ENCODE results near the gene MRPL23. TPM values are rescaled to one million over a fixed set of nuclear protein-coding genes. Genes with fewer than 3 reads are reported as not detected.

MRPL23 gene
- total and polyA plus RNA-seq, 4 donors: 33.0 to 83.9 (median 67.6) TPM

- Histone ChIP-seq H3K4me3 (ENCODE audit: low read depth in 1 of 3, low read length in 3 of 3) (no peak overlapping the region), H3K27me3 (ENCODE audit: control insufficient read depth in 4 of 4, insufficient read depth in 4 of 4, low read length in 3 of 4) (no peaks in the 10 kb centered on the region), H3K36me3 (ENCODE audit: control insufficient read depth in 4 of 4, insufficient read depth in 3 of 4, low read depth in 1 of 4, low read length in 3 of 4) (no peaks in the 10 kb centered on the region), H3K4me1 (ENCODE audit: control insufficient read depth in 4 of 4, insufficient read depth in 4 of 4, low read length in 3 of 4) (no peaks in the 10 kb centered on the region), H3K9me3 (ENCODE audit: control insufficient read depth in 4 of 4, low read length in 3 of 4) (no peaks in the 10 kb centered on the region), H3K27ac (ENCODE audit: low read depth in 1 of 2, low read length in 2 of 2) (no peak overlapping the region), H3K9ac (ENCODE audit: low read depth in 1 of 2, low read length in 2 of 2) (no peak overlapping the region)
- DNase-seq (ENCODE audit: low spot score): no peak
- WGBS: no CpG with 5 or more reads among the region's 17 CpGs
- TF ChIP-seq YY1 (IDR thresholded peaks at IDR 0.05) (no peak), RAD21 (IDR thresholded peaks at IDR 0.05) (no peak)
Observed at GRCh38 chr11:1964348-1964747, 17.2 kb downstream of the MRPL23 start.

GRCh38 chr11:1964955-1965354 lies 17.8 kb downstream of the MRPL23 start:
- no peak overlapping the region for H3K27ac ChIP-seq (ENCODE audit: low read depth in 1 of 2, low read length in 2 of 2)
- 100% methylated on average over 5 of the region's 20 CpGs for WGBS
- H3K9ac ChIP-seq (ENCODE audit: low read depth in 1 of 2, low read length in 2 of 2): no peak overlapping the region
- no peaks in the 10 kb centered on the region for H3K4me1 ChIP-seq (ENCODE audit: control insufficient read depth in 4 of 4, insufficient read depth in 4 of 4, low read length in 3 of 4)
- DNase-seq (ENCODE audit: low spot score): no peak
- no peaks in the 10 kb centered on the region for H3K36me3 ChIP-seq (ENCODE audit: control insufficient read depth in 4 of 4, insufficient read depth in 3 of 4, low read depth in 1 of 4, low read length in 3 of 4)
- H3K9me3 ChIP-seq (ENCODE audit: control insufficient read depth in 4 of 4, low read length in 3 of 4): no peaks in the 10 kb centered on the region
- no peaks in the 10 kb centered on the region for H3K27me3 ChIP-seq (ENCODE audit: control insufficient read depth in 4 of 4, insufficient read depth in 4 of 4, low read length in 3 of 4)
- no peak overlapping the region for H3K4me3 ChIP-seq (ENCODE audit: low read depth in 1 of 3, low read length in 3 of 3)
- TF ChIP-seq SP1 (IDR thresholded peaks at IDR 0.05) (no peak), HNF4A (conservative IDR thresholded peaks at IDR 0.05) (no peak), ATF3 (IDR thresholded peaks at IDR 0.05) (no peak), TAF1 (conservative IDR thresholded peaks at IDR 0.05) (no peak), NR2F2 (IDR thresholded peaks at IDR 0.05) (no peak)
- TF ChIP-seq, protein P1, sequence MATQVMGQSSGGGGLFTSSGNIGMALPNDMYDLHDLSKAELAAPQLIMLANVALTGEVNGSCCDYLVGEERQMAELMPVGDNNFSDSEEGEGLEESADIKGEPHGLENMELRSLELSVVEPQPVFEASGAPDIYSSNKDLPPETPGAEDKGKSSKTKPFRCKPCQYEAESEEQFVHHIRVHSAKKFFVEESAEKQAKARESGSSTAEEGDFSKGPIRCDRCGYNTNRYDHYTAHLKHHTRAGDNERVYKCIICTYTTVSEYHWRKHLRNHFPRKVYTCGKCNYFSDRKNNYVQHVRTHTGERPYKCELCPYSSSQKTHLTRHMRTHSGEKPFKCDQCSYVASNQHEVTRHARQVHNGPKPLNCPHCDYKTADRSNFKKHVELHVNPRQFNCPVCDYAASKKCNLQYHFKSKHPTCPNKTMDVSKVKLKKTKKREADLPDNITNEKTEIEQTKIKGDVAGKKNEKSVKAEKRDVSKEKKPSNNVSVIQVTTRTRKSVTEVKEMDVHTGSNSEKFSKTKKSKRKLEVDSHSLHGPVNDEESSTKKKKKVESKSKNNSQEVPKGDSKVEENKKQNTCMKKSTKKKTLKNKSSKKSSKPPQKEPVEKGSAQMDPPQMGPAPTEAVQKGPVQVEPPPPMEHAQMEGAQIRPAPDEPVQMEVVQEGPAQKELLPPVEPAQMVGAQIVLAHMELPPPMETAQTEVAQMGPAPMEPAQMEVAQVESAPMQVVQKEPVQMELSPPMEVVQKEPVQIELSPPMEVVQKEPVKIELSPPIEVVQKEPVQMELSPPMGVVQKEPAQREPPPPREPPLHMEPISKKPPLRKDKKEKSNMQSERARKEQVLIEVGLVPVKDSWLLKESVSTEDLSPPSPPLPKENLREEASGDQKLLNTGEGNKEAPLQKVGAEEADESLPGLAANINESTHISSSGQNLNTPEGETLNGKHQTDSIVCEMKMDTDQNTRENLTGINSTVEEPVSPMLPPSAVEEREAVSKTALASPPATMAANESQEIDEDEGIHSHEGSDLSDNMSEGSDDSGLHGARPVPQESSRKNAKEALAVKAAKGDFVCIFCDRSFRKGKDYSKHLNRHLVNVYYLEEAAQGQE (IDR thresholded peaks at IDR 0.05): no peak

DNA sequence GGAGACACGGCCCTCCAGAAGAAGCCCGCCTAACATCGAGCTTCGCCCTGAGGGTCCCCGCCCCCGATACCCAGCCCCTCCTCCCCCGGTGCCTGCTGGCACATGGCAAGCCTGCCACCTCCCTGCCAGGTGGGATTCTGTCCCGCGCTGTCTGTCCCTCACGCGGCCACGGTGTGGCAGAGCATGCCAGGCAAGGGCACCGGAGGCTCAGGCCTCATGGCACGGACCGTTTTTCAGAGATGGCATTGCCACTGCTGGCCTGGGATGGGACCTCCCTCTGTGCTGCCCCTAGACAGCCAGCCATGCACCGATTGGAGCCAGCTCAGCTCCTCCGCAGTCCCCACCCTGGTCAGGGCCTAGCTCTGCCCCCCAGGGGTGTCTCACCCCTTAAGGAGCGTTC lies 19.4 kb downstream of the MRPL23 start:
- Histone ChIP-seq H3K9me3 (ENCODE audit: control insufficient read depth in 4 of 4, low read length in 3 of 4) (no peaks in the 10 kb centered on the region), H3K4me3 (ENCODE audit: low read depth in 1 of 3, low read length in 3 of 3) (no peak overlapping the region), H3K9ac (ENCODE audit: low read depth in 1 of 2, low read length in 2 of 2) (no peak overlapping the region), H3K27me3 (ENCODE audit: control insufficient read depth in 4 of 4, insufficient read depth in 4 of 4, low read length in 3 of 4) (no peaks in the 10 kb centered on the region), H3K27ac (ENCODE audit: low read depth in 1 of 2, low read length in 2 of 2) (no peak overlapping the region), H3K4me1 (ENCODE audit: control insufficient read depth in 4 of 4, insufficient read depth in 4 of 4, low read length in 3 of 4) (no peaks in the 10 kb centered on the region), H3K36me3 (ENCODE audit: control insufficient read depth in 4 of 4, insufficient read depth in 3 of 4, low read depth in 1 of 4, low read length in 3 of 4) (no peaks in the 10 kb centered on the region)
- TF ChIP-seq FOXA1 (IDR thresholded peaks at IDR 0.05): no peak
- TF ChIP-seq JUND (IDR thresholded peaks at IDR 0.05): no peak
- TF ChIP-seq, protein P2, sequence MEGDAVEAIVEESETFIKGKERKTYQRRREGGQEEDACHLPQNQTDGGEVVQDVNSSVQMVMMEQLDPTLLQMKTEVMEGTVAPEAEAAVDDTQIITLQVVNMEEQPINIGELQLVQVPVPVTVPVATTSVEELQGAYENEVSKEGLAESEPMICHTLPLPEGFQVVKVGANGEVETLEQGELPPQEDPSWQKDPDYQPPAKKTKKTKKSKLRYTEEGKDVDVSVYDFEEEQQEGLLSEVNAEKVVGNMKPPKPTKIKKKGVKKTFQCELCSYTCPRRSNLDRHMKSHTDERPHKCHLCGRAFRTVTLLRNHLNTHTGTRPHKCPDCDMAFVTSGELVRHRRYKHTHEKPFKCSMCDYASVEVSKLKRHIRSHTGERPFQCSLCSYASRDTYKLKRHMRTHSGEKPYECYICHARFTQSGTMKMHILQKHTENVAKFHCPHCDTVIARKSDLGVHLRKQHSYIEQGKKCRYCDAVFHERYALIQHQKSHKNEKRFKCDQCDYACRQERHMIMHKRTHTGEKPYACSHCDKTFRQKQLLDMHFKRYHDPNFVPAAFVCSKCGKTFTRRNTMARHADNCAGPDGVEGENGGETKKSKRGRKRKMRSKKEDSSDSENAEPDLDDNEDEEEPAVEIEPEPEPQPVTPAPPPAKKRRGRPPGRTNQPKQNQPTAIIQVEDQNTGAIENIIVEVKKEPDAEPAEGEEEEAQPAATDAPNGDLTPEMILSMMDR (IDR thresholded peaks at IDR 0.05; ENCODE audit: low read depth, low read length, missing input control): no peak
- TF ChIP-seq TAF1 (conservative IDR thresholded peaks at IDR 0.05): no peak
- no peak for TF ChIP-seq RAD21 (IDR thresholded peaks at IDR 0.05)
- TF ChIP-seq HNF4A (conservative IDR thresholded peaks at IDR 0.05): no peak
- no peak for TF ChIP-seq YY1 (IDR thresholded peaks at IDR 0.05)
- no peak for TF ChIP-seq NR2F2 (IDR thresholded peaks at IDR 0.05)
- no peak for TF ChIP-seq SP1 (IDR thresholded peaks at IDR 0.05)
- TF ChIP-seq, protein P3, sequence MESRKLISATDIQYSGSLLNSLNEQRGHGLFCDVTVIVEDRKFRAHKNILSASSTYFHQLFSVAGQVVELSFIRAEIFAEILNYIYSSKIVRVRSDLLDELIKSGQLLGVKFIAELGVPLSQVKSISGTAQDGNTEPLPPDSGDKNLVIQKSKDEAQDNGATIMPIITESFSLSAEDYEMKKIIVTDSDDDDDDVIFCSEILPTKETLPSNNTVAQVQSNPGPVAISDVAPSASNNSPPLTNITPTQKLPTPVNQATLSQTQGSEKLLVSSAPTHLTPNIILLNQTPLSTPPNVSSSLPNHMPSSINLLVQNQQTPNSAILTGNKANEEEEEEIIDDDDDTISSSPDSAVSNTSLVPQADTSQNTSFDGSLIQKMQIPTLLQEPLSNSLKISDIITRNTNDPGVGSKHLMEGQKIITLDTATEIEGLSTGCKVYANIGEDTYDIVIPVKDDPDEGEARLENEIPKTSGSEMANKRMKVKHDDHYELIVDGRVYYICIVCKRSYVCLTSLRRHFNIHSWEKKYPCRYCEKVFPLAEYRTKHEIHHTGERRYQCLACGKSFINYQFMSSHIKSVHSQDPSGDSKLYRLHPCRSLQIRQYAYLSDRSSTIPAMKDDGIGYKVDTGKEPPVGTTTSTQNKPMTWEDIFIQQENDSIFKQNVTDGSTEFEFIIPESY (IDR thresholded peaks at IDR 0.05): no peak
- no peak for TF ChIP-seq FOXA2 (IDR thresholded peaks at IDR 0.05)
- TF ChIP-seq EGR1 (IDR thresholded peaks at IDR 0.05; ENCODE audit: low read depth in 2 of 2): no peak
- TF ChIP-seq GABPA (IDR thresholded peaks at IDR 0.05 in 1 of 2, conservative IDR thresholded peaks at IDR 0.05 in 1 of 2): no peak
- TF ChIP-seq HNF4G (IDR thresholded peaks at IDR 0.05): no peak
- no peak for TF ChIP-seq ATF3 (IDR thresholded peaks at IDR 0.05)
- TF ChIP-seq, protein P4, sequence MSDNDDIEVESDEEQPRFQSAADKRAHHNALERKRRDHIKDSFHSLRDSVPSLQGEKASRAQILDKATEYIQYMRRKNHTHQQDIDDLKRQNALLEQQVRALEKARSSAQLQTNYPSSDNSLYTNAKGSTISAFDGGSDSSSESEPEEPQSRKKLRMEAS (IDR thresholded peaks at IDR 0.05): no peak
- TF ChIP-seq RXRA (IDR thresholded peaks at IDR 0.05): no peak
- 94% methylated on average over 8 of the region's 18 CpGs for WGBS
- no peak for DNase-seq (ENCODE audit: low spot score)

All from liver (tissue), 9 donors.